Measurements from ENCODE around the gene RIPOR3. TPM values are rescaled to one million over a fixed set of nuclear protein-coding genes. Genes with fewer than 3 reads are reported as not detected.

Gene RIPOR3
- total RNA-seq, 1 donor from 2014 or later = 0.12 TPM

- Mint-ChIP-seq H3K27ac (ENCODE audit: unreplicated experiment) (no peak overlapping the region), H3K27me3 (ENCODE audit: low read depth) (no peaks in the 10 kb centered on the region), H3K4me3 (ENCODE audit: unreplicated experiment) (no peak overlapping the region), H3K9me3 (ENCODE audit: low read depth) (no peaks in the 10 kb centered on the region), H3K4me1 (ENCODE audit: low read depth) (peaks cover 2% of the 10 kb centered on the region), H3K36me3 (ENCODE audit: low read depth) (peaks cover 8% of the 10 kb centered on the region)
- peak; percentile 42 for DNase-seq (ENCODE audit: low spot score)
- TF ChIP-seq CTCF (IDR thresholded peaks at IDR 0.05) = no peak
Measured at GRCh38 chr20:50585678-50586077, 105.7 kb downstream of the RIPOR3 start.

- H3K4me1 Mint-ChIP-seq (ENCODE audit: low read depth) = peaks cover 2% of the 10 kb centered on the region
- H3K36me3 Mint-ChIP-seq (ENCODE audit: low read depth) = peaks cover 11% of the 10 kb centered on the region
- H3K4me3 Mint-ChIP-seq (ENCODE audit: unreplicated experiment) = no peak overlapping the region
- no peak for TF ChIP-seq CTCF (IDR thresholded peaks at IDR 0.05)
- DNase-seq (ENCODE audit: low spot score) = peak; percentile 46
- no peaks in the 10 kb centered on the region for H3K27me3 Mint-ChIP-seq (ENCODE audit: low read depth)
- H3K9me3 Mint-ChIP-seq (ENCODE audit: low read depth) = no peaks in the 10 kb centered on the region
- H3K27ac Mint-ChIP-seq (ENCODE audit: unreplicated experiment) = no peak overlapping the region
Measured at GRCh38 chr20:50585214-50585613, 106.1 kb downstream of the RIPOR3 start.

GRCh38 chr20:50584687-50585086 is 106.7 kb downstream of the RIPOR3 start:
- Mint-ChIP-seq H3K36me3 (ENCODE audit: low read depth) (peaks cover 13% of the 10 kb centered on the region), H3K27me3 (ENCODE audit: low read depth) (no peaks in the 10 kb centered on the region), H3K4me3 (ENCODE audit: unreplicated experiment) (no peak overlapping the region), H3K4me1 (ENCODE audit: low read depth) (peaks cover 2% of the 10 kb centered on the region), H3K9me3 (ENCODE audit: low read depth) (no peaks in the 10 kb centered on the region), H3K27ac (ENCODE audit: unreplicated experiment) (no peak overlapping the region)
- no peak for DNase-seq (ENCODE audit: low spot score)
- no peak for TF ChIP-seq CTCF (IDR thresholded peaks at IDR 0.05)

GRCh38 chr20:50583442-50584150 is 107.7 kb downstream of the RIPOR3 start:
- no peaks in the 10 kb centered on the region for H3K27me3 Mint-ChIP-seq (ENCODE audit: low read depth)
- H3K4me3 Mint-ChIP-seq (ENCODE audit: unreplicated experiment) = no peak overlapping the region
- peaks cover 19% of the 10 kb centered on the region for H3K36me3 Mint-ChIP-seq (ENCODE audit: low read depth)
- no peaks in the 10 kb centered on the region for H3K9me3 Mint-ChIP-seq (ENCODE audit: low read depth)
- H3K4me1 Mint-ChIP-seq (ENCODE audit: low read depth) = peaks cover 2% of the 10 kb centered on the region
- DNase-seq (ENCODE audit: low spot score) = peak; percentile 67
- no peak overlapping the region for H3K27ac Mint-ChIP-seq (ENCODE audit: unreplicated experiment)
- TF ChIP-seq CTCF (IDR thresholded peaks at IDR 0.05) = no peak

GRCh38 chr20:50582591-50583234 is 108.6 kb downstream of the RIPOR3 start:
- Mint-ChIP-seq H3K4me1 (ENCODE audit: low read depth) (no peaks in the 10 kb centered on the region), H3K36me3 (ENCODE audit: low read depth) (peaks cover 20% of the 10 kb centered on the region), H3K27me3 (ENCODE audit: low read depth) (no peaks in the 10 kb centered on the region), H3K9me3 (ENCODE audit: low read depth) (no peaks in the 10 kb centered on the region), H3K4me3 (ENCODE audit: unreplicated experiment) (no peak overlapping the region), H3K27ac (ENCODE audit: unreplicated experiment) (no peak overlapping the region)
- DNase-seq (ENCODE audit: low spot score) = peak; percentile 77
- TF ChIP-seq CTCF (IDR thresholded peaks at IDR 0.05) = no peak
